ENCODE data around the gene HPS4. TPM values are rescaled to one million over a fixed set of nuclear protein-coding genes. Genes with fewer than 3 reads are reported as not detected.

The HPS4 gene
- total RNA-seq, 1 donor from 2014 or later = 43.2 TPM

DNA sequence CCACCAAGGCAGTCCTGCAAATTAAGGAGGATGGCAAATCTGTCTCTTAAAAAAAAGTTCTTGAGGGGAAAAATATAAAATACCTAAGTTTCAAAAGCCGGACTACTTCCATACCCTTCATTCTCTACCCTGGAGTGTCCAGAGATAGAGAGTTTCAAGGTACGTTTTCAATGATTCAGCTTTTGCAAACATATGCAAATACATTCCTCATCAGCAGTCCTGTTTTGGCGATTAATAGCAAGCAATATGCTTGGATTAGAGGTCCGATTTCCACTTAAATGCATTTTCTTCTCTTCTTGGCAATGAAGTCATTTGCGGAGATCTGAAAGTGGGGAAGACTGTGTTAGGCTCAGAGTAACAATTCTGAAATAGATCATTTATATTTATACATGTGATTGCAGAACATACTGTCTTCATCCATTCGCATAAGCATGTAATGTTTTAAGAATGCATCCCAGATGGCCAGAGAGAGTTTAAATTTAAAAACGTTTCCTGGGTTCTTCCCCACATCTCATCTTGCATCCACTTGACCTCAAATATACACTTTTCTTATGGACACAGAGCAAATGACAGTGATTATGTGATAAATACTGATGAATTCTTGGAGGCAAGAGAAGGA lies 42.5 kb upstream of the HPS4 start:
- H3K4me1 Mint-ChIP-seq (ENCODE audit: low read depth) = no peaks in the 10 kb centered on the region
- H3K36me3 Mint-ChIP-seq (ENCODE audit: insufficient read depth) = no peaks in the 10 kb centered on the region
- H3K9me3 Mint-ChIP-seq (ENCODE audit: low read depth) = no peaks in the 10 kb centered on the region
- TF ChIP-seq, protein P1, sequence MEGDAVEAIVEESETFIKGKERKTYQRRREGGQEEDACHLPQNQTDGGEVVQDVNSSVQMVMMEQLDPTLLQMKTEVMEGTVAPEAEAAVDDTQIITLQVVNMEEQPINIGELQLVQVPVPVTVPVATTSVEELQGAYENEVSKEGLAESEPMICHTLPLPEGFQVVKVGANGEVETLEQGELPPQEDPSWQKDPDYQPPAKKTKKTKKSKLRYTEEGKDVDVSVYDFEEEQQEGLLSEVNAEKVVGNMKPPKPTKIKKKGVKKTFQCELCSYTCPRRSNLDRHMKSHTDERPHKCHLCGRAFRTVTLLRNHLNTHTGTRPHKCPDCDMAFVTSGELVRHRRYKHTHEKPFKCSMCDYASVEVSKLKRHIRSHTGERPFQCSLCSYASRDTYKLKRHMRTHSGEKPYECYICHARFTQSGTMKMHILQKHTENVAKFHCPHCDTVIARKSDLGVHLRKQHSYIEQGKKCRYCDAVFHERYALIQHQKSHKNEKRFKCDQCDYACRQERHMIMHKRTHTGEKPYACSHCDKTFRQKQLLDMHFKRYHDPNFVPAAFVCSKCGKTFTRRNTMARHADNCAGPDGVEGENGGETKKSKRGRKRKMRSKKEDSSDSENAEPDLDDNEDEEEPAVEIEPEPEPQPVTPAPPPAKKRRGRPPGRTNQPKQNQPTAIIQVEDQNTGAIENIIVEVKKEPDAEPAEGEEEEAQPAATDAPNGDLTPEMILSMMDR (IDR thresholded peaks at IDR 0.05; ENCODE audit: unreplicated experiment) = no peak
- no peak for DNase-seq (ENCODE audit: low spot score, unreplicated experiment)
- H3K27me3 Mint-ChIP-seq = no peaks in the 10 kb centered on the region
- H3K27ac Mint-ChIP-seq = no peak overlapping the region
- no peak overlapping the region for H3K4me3 Mint-ChIP-seq (ENCODE audit: low read depth)

DNA sequence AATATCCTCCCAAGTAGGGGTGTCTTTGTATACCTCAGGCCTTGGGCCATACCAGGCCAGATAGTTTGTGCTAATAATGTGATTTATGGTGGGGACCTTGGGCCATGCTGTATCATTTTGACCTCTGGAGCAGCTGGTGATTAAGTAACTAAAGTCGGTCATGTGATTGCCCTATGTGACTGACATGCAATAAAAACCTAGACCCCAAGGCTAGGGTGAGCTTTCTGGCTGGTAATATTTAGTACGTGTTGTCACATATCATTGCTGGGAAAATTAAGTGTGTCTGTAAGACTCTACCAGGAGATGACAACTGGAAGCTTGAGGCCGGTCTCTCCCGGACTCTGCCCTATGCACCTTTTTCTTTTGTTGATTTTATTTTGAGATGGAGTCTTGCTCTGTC lies 41.3 kb upstream of the HPS4 start:
- TF ChIP-seq, protein P1 (IDR thresholded peaks at IDR 0.05; ENCODE audit: unreplicated experiment) = no peak
- no peak overlapping the region for H3K4me3 Mint-ChIP-seq (ENCODE audit: low read depth)
- no peak for DNase-seq (ENCODE audit: low spot score, unreplicated experiment)
- no peaks in the 10 kb centered on the region for H3K36me3 Mint-ChIP-seq (ENCODE audit: insufficient read depth)
- H3K27me3 Mint-ChIP-seq = no peaks in the 10 kb centered on the region
- H3K27ac Mint-ChIP-seq = no peak overlapping the region
- no peaks in the 10 kb centered on the region for H3K4me1 Mint-ChIP-seq (ENCODE audit: low read depth)
- no peaks in the 10 kb centered on the region for H3K9me3 Mint-ChIP-seq (ENCODE audit: low read depth)

DNA sequence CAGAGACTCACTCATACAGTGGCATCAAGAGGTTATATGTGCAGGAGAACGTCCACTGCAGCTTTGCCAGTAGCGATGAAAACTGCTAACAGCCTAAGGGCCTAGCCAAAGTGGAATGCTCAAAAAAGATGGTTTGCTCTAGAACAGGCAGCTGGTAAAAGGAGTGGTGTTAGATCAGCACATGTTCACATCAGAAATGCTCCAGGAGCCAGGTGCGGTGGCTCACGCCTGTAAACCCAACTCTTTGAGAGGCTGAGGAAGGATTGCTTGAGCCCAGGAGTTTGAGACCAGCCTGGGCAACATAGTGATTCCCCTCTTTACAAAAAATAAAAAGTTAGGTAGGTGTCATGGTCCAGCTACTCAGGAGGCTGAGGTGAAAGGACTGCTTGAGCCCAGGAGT lies 39.0 kb upstream of the HPS4 start:
- TF ChIP-seq, protein P1 (IDR thresholded peaks at IDR 0.05; ENCODE audit: unreplicated experiment) = no peak
- no peak overlapping the region for H3K27ac Mint-ChIP-seq
- DNase-seq (ENCODE audit: low spot score, unreplicated experiment) = no peak
- no peaks in the 10 kb centered on the region for H3K4me1 Mint-ChIP-seq (ENCODE audit: low read depth)
- no peak overlapping the region for H3K4me3 Mint-ChIP-seq (ENCODE audit: low read depth)
- no peaks in the 10 kb centered on the region for H3K27me3 Mint-ChIP-seq
- H3K36me3 Mint-ChIP-seq (ENCODE audit: insufficient read depth) = no peaks in the 10 kb centered on the region
- no peaks in the 10 kb centered on the region for H3K9me3 Mint-ChIP-seq (ENCODE audit: low read depth)

DNA sequence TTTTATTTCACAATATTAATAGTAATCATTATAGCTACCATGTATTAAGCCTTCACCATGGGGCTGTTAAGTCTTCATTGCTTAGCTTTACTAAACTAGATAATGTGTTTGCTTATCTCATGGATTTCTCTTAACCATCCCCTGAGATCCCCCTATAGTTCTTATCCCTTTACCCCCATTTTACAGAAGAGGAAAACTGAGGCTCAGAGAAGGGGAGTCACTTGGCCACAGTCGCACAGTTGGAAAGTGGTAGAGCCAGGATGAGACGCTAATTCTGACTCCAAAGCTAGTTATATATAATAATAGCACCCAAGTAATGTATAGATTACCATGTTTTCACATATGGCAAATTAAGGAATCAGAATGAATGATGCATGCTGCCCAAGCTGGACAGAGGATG lies 38.4 kb upstream of the HPS4 start:
- Mint-ChIP-seq H3K27me3 (no peaks in the 10 kb centered on the region), H3K4me1 (ENCODE audit: low read depth) (no peaks in the 10 kb centered on the region), H3K9me3 (ENCODE audit: low read depth) (no peaks in the 10 kb centered on the region), H3K27ac (no peak overlapping the region), H3K4me3 (ENCODE audit: low read depth) (no peak overlapping the region), H3K36me3 (ENCODE audit: insufficient read depth) (no peaks in the 10 kb centered on the region)
- no peak for DNase-seq (ENCODE audit: low spot score, unreplicated experiment)
- TF ChIP-seq, protein P1 (IDR thresholded peaks at IDR 0.05; ENCODE audit: unreplicated experiment) = no peak

DNA sequence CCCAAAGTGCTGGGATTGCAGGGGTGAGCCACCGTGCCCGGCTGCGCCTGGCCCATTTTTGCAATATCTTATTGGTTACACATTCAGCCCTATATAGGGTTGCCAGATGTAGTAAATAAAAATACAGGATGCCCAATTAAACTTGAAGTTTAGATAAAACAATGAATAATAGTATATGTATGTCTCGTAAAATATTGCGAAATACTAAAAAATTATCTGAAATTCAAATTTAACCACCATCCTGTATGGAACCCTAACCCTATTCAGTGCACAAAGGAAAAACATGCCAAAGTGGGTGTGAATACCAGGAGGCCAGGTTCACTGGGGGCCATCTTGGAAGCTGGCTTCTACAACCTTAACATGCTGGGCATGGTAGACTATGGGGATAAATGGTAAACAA lies 33.8 kb upstream of the HPS4 start:
- Mint-ChIP-seq H3K4me1 (ENCODE audit: low read depth) (peaks cover 14% of the 10 kb centered on the region), H3K27me3 (no peaks in the 10 kb centered on the region), H3K27ac (no peak overlapping the region), H3K4me3 (ENCODE audit: low read depth) (no peak overlapping the region), H3K36me3 (ENCODE audit: insufficient read depth) (no peaks in the 10 kb centered on the region), H3K9me3 (ENCODE audit: low read depth) (no peaks in the 10 kb centered on the region)
- TF ChIP-seq, protein P1 (IDR thresholded peaks at IDR 0.05; ENCODE audit: unreplicated experiment) = no peak
- no peak for DNase-seq (ENCODE audit: low spot score, unreplicated experiment)
